Activated B cell treated with CpG ODN at 0.5 μM for 24 hours (primary cell): ENCODE results near the gene AP2A2. TPM values are rescaled to one million over a fixed set of nuclear protein-coding genes. Genes with fewer than 3 reads are reported as not detected.

Source experiments
- ATAC-seq: fragments of 200-7000 bp; cut with Tn5 transposase; one replicate; pipeline ENCODE4 v1.10.0; 2021; ENCODE audit warnings: low read depth, mild to moderate bottlenecking, moderate library complexity
- CTCF ChIA-PET: fragments of 350-600 bp; sonication (Branson Sonifier 250); formaldehyde crosslinking; loops from one replicate; lab custom pipeline; 2021; ENCODE audit warnings: antibody characterized with exemption; lab: Charles Lee
- POLR2A ChIA-PET: fragments of 350-600 bp; sonication (Branson Sonifier 250); formaldehyde crosslinking; loops from one replicate; lab custom pipeline; 2021; ENCODE audit warnings: antibody characterized with exemption; lab: Charles Lee
- DNase-seq: peaks from one replicate; pipeline ENCODE4 v3.0.0; 2022
- H3K27ac Mint-ChIP-seq: one replicate; pipeline ENCODE4 v1.8.0; 2020; ENCODE audit warnings: mixed read lengths
- H3K27me3 Mint-ChIP-seq: one replicate; pipeline ENCODE4 v1.8.0; 2021; ENCODE audit warnings: mixed read lengths
- H3K36me3 Mint-ChIP-seq: one replicate; pipeline ENCODE4 v1.8.0; 2021; ENCODE audit warnings: low read depth, mixed read lengths
- H3K4me1 Mint-ChIP-seq: one replicate; pipeline ENCODE4 v1.8.0; 2021; ENCODE audit warnings: mixed read lengths
- H3K4me3 Mint-ChIP-seq: one replicate; pipeline ENCODE4 v1.8.0; 2020; ENCODE audit warnings: mild to moderate bottlenecking, mixed read lengths
- H3K9me3 Mint-ChIP-seq: one replicate; pipeline ENCODE4 v1.8.0; 2020; ENCODE audit warnings: mixed read lengths
- intact Hi-C: fragments of 100-400 bp; cut with micrococcal nuclease; formaldehyde crosslinking; loops from one replicate; pipeline ENCODE4 v1.15.1; 2024
- total RNA-seq: library from RNA; stranded (reverse); gene quantifications from 2 replicates; pipeline ENCODE4 v1.2.3, GENCODE V29; 2022
- TF ChIP-seq, protein P1 (sequence below): fragments of 200-600 bp; IDR thresholded peaks from one replicate; pipeline ENCODE4 v1.8.0; 2022; ENCODE audit warnings: antibody characterized with exemption, mild to moderate bottlenecking

The AP2A2 gene
- total RNA-seq, 1 donor from 2014 or later = 49.6 TPM

DNA sequence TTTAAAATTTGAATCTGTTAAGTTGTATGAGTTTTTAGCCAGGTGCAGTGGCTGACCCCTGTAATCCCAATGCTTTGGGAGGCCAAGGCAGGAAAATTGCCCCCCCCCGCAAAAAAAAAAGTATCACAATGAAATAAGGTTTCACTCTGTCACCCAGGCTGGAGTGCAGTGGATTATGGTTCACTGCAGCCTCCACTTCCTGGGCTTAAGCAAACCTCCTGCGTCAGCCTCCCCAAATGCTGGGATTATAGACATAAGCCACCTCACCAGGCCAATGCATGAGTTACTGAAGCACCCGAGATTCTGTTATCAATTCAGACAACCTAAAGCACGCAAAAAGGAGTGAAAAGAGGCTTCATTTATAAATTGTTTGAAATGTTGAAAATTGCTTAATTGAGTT lies 12.6 kb upstream of the AP2A2 start:
- intact Hi-C loops = loop anchor here (5.0 to 10.0 kb wide), 2 partner anchors 378 to 659 kb away; partner anchors contain the start of genes DUSP8, HRAS and LRRC56
- Mint-ChIP-seq H3K27ac (no peak overlapping the region), H3K27me3 (no peaks in the 10 kb centered on the region), H3K4me3 (no peak overlapping the region), H3K4me1 (peaks cover 22% of the 10 kb centered on the region), H3K9me3 (no peaks in the 10 kb centered on the region), H3K36me3 (no peaks in the 10 kb centered on the region)
- ChIA-PET POLR2A (no interaction called here), CTCF (no interaction called here)
- TF ChIP-seq, protein P1, sequence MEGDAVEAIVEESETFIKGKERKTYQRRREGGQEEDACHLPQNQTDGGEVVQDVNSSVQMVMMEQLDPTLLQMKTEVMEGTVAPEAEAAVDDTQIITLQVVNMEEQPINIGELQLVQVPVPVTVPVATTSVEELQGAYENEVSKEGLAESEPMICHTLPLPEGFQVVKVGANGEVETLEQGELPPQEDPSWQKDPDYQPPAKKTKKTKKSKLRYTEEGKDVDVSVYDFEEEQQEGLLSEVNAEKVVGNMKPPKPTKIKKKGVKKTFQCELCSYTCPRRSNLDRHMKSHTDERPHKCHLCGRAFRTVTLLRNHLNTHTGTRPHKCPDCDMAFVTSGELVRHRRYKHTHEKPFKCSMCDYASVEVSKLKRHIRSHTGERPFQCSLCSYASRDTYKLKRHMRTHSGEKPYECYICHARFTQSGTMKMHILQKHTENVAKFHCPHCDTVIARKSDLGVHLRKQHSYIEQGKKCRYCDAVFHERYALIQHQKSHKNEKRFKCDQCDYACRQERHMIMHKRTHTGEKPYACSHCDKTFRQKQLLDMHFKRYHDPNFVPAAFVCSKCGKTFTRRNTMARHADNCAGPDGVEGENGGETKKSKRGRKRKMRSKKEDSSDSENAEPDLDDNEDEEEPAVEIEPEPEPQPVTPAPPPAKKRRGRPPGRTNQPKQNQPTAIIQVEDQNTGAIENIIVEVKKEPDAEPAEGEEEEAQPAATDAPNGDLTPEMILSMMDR = no peak
- ATAC-seq (no peak), DNase-seq (no peak)

DNA sequence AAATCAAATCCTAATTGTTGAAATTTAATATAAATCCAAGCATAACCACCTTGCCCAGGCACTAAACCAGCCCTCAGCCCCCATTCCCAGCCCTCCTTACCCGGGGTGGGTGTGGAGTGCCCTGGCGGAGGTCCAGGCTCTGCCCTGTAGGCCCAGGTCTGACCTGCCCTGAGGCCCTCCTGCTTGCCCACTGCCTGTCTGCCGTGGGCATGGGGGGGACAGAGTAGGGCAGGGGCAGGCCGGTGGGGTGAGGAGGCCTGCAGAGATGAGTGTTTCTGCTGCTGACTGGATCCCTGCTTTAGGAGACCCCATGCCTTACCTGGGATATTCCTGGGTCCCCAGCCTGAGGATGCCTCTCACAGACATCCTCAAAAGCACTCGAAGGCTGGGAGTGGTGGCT lies 11.5 kb upstream of the AP2A2 start:
- no peaks in the 10 kb centered on the region for H3K9me3 Mint-ChIP-seq
- ATAC-seq (no peak), DNase-seq (no peak)
- intact Hi-C loops = loop anchor here (5.0 to 10.0 kb wide), 2 partner anchors 379 to 658 kb away; partner anchors contain the start of genes DUSP8, HRAS and LRRC56
- no peaks in the 10 kb centered on the region for H3K36me3 Mint-ChIP-seq
- H3K4me1 Mint-ChIP-seq = peaks cover 15% of the 10 kb centered on the region
- no peak overlapping the region for H3K4me3 Mint-ChIP-seq
- ChIA-PET POLR2A (no interaction called here), CTCF (no interaction called here)
- no peaks in the 10 kb centered on the region for H3K27me3 Mint-ChIP-seq
- TF ChIP-seq, protein P1 = no peak
- no peak overlapping the region for H3K27ac Mint-ChIP-seq

DNA sequence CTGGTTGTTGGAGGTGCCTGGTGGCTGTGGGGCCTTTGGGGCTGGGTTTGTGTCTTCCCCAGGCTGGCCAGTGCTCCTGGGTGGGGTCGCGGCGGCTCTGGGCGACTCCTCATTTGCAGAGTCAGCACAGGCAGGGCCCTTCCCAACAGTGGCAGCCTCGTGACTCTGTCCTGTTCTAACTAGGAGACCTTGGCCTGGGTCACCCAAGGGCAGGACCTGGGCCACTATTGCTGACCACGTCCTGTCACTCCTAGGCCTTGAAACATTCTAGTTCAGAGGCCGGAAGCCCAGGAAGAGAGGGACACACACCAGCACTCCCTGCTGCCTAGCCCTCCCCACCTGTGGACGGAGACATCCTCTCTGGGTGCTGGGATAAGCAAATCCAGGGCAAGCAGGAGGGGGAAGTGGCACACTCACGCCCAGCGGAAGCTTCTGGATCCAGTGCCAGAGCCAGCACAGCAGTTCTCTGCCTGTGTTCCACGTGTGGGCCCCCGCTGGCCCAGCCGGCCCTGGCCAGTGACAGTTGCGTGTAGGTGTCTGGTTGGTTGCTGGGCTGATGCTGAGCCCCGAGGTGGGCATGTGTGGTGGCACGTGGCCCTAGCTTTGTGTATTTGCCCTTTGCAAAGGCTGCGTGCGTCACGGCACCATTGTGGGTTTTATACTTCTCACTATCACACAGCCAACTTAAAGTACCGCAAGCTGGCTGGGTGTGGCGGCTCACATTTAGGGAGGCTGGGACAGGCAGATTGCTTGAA lies 10.7 kb upstream of the AP2A2 start:
- ATAC-seq (no peak), DNase-seq (no peak)
- no peak overlapping the region for H3K27ac Mint-ChIP-seq
- H3K4me1 Mint-ChIP-seq = peaks cover 8% of the 10 kb centered on the region
- CTCF ChIA-PET = no interaction called here
- H3K27me3 Mint-ChIP-seq = no peaks in the 10 kb centered on the region
- intact Hi-C loops = loop anchor here (5.0 to 10.0 kb wide), 2 partner anchors 380 to 657 kb away; partner anchors contain the start of genes DUSP8, HRAS and LRRC56
- no peak overlapping the region for H3K4me3 Mint-ChIP-seq
- H3K36me3 Mint-ChIP-seq = no peaks in the 10 kb centered on the region
- TF ChIP-seq, protein P1 = no peak
- no peaks in the 10 kb centered on the region for H3K9me3 Mint-ChIP-seq
- POLR2A ChIA-PET = interaction anchor here (0.6 kb wide), 2 partner anchors 9 to 475 kb away, joined by 3 to 5 read pairs; partner anchors contain the start of gene BRSK2

DNA sequence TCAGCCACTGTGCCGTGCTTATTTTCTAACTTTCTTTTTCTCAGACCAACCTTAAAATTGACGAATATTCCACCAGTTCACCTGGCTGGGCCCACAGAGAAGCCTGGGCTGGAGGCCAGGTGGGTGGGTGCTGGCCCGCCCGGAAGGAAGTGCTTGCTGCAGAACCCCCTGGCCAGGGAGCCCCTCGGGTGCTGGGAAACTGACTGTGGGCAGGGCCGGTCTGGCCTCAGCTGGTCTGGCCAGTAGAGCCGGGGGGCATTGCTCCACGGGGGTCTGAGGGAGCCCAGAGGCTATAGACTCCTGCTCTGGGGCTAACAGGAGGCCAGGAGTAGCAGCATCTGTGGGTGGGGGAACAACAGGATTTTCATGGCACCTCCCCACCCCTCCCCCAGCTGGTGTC lies 8.2 kb upstream of the AP2A2 start:
- H3K4me1 Mint-ChIP-seq = no peaks in the 10 kb centered on the region
- ChIA-PET CTCF (no interaction called here), POLR2A (no interaction called here)
- TF ChIP-seq, protein P1 = no peak
- no peak overlapping the region for H3K4me3 Mint-ChIP-seq
- H3K27ac Mint-ChIP-seq = no peak overlapping the region
- H3K9me3 Mint-ChIP-seq = no peaks in the 10 kb centered on the region
- intact Hi-C loops = loop anchor here (10.0 kb wide), 1 partner anchor 383 kb away; the partner anchor contains the start of genes HRAS and LRRC56
- DNase-seq = no peak
- H3K36me3 Mint-ChIP-seq = no peaks in the 10 kb centered on the region
- no peak for ATAC-seq
- no peaks in the 10 kb centered on the region for H3K27me3 Mint-ChIP-seq

DNA sequence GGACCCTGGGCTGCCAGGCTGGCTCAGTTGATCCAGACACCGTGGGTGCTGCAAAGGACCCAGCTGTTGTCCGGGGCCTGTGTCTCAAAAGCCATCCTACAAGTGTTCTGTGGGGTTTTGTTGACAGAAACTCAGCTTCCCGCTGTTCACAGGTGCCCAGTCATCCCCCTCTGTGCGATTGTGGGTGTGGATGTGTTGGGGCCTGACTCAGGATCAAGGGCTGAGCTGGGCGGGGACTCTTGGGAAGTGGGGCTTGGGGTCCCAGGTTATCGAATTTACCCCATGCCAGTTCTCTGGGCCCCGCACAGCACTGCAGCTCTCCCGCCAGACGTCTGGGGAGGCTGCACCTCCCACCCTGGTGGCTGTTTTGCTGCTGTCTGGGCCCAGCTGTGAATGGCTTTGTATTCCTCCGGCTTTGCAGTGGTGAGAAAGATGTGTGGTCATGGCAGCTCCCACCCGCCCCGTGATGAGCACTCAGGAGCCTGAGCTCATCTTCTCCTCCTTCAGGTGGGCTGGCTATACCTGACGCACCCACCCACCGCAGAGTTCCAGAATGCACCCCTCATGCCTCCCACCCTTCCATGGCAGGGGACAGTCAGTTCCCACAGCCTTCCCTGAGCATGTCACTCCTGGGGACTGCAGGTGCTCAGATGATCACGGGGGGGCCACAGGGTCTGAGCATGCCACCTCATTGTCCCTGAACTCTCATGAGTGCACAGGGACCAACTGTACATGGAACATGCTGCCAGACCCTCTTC lies 3.6 kb upstream of the AP2A2 start:
- no peak overlapping the region for H3K27ac Mint-ChIP-seq
- POLR2A ChIA-PET = interaction anchor here (1.0 kb wide), 1 partner anchor 77 kb away, joined by 3 read pairs; no protein-coding TSS in a partner anchor
- DNase-seq (no peak), ATAC-seq (no peak)
- H3K4me3 Mint-ChIP-seq = no peak overlapping the region
- intact Hi-C loops = no loop called here
- H3K36me3 Mint-ChIP-seq = no peaks in the 10 kb centered on the region
- CTCF ChIA-PET = no interaction called here
- H3K27me3 Mint-ChIP-seq = no peaks in the 10 kb centered on the region
- no peaks in the 10 kb centered on the region for H3K9me3 Mint-ChIP-seq
- H3K4me1 Mint-ChIP-seq = peaks cover 9% of the 10 kb centered on the region
- TF ChIP-seq, protein P1 = no peak
